K562 (cell line): Measurements from ENCODE around the gene NHSL2.

Experiments
- ARNT ChIP-seq, 2 experiments: fragments of 450-650 bp; IDR thresholded peaks; 2 replicates each; pipeline ENCODE4 v1.6.1; 2016; ENCODE audit warnings: mild to moderate bottlenecking in 1 of 2
- CBX8 ChIP-seq: fragments of 200-600 bp; sonication (generic); IDR thresholded peaks from 2 replicates; pipeline ENCODE4 v1.6.1; 2012; ENCODE audit warnings: borderline replicate concordance, mixed run types, low read depth, mild to moderate bottlenecking, moderate library complexity, mixed read lengths, low read length, control low read depth, inconsistent platforms; ENCODE audit not compliant: poor library complexity, severe bottlenecking; ENCODE audit errors: extremely low read depth
- CHD1 ChIP-seq: fragments of 200-600 bp; sonication (generic); IDR thresholded peaks from one replicate; pipeline ENCODE4 v1.6.1; 2012; ENCODE audit warnings: mild to moderate bottlenecking, moderate library complexity, low read length, inconsistent platforms
- EP300 ChIP-seq: IDR thresholded peaks from 2 replicates; pipeline ENCODE4 v1.6.1; 2012; ENCODE audit warnings: low read length, improper control_type of control experiment
- TAF1 ChIP-seq: IDR thresholded peaks from 2 replicates; pipeline ENCODE4 v1.6.1; 2011; ENCODE audit warnings: mild to moderate bottlenecking, low read length, moderate library complexity; ENCODE audit not compliant: insufficient read depth, control insufficient read depth, severe bottlenecking; ENCODE audit errors: extremely low read depth
- TF ChIP-seq, protein P1 (sequence below): sonication (generic); formaldehyde crosslinking; IDR thresholded peaks from 2 replicates; pipeline ENCODE4 v1.8.1; 2022; ENCODE audit warnings: missing genetic modification reagents
- TF ChIP-seq, protein P2 (sequence below): sonication (generic); formaldehyde crosslinking; IDR thresholded peaks from 2 replicates; pipeline ENCODE4 v1.8.1; 2023; ENCODE audit warnings: missing genetic modification reagents, mild to moderate bottlenecking, borderline replicate concordance
- TF ChIP-seq, protein P3 (sequence below), 3 experiments: IDR thresholded peaks in 2 of 3; conservative IDR thresholded peaks in 1 of 3; 2 replicates each; pipeline ENCODE4 v1.5.1; 2011 to 2012; ENCODE audit warnings: low read length in 3 of 3, mild to moderate bottlenecking in 3 of 3, control low read depth in 2 of 3, improper control_type of control experiment in 1 of 3, inconsistent platforms in 1 of 3, low read depth in 1 of 3, mixed read lengths in 1 of 3, moderate library complexity in 1 of 3; ENCODE audit not compliant: insufficient read depth in 2 of 3
- TF ChIP-seq, protein P4 (sequence below): sonication (generic); formaldehyde crosslinking; IDR thresholded peaks from 2 replicates; pipeline ENCODE4 v1.9.0; 2022; ENCODE audit warnings: mild to moderate bottlenecking, missing genetic modification reagents
- TF ChIP-seq, protein P5 (sequence below): sonication (generic); formaldehyde crosslinking; IDR thresholded peaks from 2 replicates; pipeline ENCODE4 v1.8.0; 2022; ENCODE audit warnings: mild to moderate bottlenecking, missing genetic modification reagents
- TF ChIP-seq, protein P6 (sequence below): sonication (generic); formaldehyde crosslinking; IDR thresholded peaks from 2 replicates; pipeline ENCODE4 v1.8.0; 2022; ENCODE audit warnings: mild to moderate bottlenecking, low read depth, missing genetic modification reagents

DNA sequence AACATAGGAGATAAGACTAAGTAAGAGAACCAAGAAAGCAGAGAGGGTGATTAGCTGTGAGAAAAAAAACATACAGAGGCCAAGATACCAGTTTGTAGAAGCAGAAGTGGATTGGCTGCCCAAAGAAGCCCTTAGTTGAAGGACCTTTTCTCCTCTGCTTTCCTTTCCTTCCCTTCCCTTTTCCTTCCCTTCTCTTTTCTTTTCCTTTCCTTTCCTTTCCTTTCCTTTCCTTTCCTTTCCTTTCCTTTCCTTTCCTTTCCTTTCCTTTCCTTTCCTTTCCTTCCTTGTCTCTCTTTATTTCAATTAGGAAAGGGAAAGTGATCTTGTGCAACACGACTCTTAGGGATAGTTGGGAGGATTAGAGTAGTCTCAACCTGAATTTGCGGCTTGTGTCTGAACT lies 128.2 kb downstream of the NHSL2 start:
- TF ChIP-seq, protein P1, sequence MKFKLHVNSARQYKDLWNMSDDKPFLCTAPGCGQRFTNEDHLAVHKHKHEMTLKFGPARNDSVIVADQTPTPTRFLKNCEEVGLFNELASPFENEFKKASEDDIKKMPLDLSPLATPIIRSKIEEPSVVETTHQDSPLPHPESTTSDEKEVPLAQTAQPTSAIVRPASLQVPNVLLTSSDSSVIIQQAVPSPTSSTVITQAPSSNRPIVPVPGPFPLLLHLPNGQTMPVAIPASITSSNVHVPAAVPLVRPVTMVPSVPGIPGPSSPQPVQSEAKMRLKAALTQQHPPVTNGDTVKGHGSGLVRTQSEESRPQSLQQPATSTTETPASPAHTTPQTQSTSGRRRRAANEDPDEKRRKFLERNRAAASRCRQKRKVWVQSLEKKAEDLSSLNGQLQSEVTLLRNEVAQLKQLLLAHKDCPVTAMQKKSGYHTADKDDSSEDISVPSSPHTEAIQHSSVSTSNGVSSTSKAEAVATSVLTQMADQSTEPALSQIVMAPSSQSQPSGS: no peak
- TF ChIP-seq CBX8: no peak
- TF ChIP-seq, protein P2, sequence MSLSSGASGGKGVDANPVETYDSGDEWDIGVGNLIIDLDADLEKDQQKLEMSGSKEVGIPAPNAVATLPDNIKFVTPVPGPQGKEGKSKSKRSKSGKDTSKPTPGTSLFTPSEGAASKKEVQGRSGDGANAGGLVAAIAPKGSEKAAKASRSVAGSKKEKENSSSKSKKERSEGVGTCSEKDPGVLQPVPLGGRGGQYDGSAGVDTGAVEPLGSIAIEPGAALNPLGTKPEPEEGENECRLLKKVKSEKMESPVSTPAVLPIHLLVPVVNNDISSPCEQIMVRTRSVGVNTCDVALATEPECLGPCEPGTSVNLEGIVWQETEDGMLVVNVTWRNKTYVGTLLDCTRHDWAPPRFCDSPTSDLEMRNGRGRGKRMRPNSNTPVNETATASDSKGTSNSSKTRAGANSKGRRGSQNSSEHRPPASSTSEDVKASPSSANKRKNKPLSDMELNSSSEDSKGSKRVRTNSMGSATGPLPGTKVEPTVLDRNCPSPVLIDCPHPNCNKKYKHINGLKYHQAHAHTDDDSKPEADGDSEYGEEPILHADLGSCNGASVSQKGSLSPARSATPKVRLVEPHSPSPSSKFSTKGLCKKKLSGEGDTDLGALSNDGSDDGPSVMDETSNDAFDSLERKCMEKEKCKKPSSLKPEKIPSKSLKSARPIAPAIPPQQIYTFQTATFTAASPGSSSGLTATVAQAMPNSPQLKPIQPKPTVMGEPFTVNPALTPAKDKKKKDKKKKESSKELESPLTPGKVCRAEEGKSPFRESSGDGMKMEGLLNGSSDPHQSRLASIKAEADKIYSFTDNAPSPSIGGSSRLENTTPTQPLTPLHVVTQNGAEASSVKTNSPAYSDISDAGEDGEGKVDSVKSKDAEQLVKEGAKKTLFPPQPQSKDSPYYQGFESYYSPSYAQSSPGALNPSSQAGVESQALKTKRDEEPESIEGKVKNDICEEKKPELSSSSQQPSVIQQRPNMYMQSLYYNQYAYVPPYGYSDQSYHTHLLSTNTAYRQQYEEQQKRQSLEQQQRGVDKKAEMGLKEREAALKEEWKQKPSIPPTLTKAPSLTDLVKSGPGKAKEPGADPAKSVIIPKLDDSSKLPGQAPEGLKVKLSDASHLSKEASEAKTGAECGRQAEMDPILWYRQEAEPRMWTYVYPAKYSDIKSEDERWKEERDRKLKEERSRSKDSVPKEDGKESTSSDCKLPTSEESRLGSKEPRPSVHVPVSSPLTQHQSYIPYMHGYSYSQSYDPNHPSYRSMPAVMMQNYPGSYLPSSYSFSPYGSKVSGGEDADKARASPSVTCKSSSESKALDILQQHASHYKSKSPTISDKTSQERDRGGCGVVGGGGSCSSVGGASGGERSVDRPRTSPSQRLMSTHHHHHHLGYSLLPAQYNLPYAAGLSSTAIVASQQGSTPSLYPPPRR: no peak
- no peak for TF ChIP-seq TAF1
- no peak for TF ChIP-seq ARNT (IDR thresholded peaks at IDR 0.05)
- TF ChIP-seq, protein P3, sequence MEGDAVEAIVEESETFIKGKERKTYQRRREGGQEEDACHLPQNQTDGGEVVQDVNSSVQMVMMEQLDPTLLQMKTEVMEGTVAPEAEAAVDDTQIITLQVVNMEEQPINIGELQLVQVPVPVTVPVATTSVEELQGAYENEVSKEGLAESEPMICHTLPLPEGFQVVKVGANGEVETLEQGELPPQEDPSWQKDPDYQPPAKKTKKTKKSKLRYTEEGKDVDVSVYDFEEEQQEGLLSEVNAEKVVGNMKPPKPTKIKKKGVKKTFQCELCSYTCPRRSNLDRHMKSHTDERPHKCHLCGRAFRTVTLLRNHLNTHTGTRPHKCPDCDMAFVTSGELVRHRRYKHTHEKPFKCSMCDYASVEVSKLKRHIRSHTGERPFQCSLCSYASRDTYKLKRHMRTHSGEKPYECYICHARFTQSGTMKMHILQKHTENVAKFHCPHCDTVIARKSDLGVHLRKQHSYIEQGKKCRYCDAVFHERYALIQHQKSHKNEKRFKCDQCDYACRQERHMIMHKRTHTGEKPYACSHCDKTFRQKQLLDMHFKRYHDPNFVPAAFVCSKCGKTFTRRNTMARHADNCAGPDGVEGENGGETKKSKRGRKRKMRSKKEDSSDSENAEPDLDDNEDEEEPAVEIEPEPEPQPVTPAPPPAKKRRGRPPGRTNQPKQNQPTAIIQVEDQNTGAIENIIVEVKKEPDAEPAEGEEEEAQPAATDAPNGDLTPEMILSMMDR (IDR thresholded peaks at IDR 0.05 in 2 of 3, conservative IDR thresholded peaks at IDR 0.05 in 1 of 3; ENCODE audit: insufficient read depth in 2 of 3, low read depth in 1 of 3, low read length in 3 of 3): no peak
- no peak for TF ChIP-seq EP300
- TF ChIP-seq, protein P4, sequence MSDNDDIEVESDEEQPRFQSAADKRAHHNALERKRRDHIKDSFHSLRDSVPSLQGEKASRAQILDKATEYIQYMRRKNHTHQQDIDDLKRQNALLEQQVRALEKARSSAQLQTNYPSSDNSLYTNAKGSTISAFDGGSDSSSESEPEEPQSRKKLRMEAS (CRISPR knock-in tag): no peak
- TF ChIP-seq, protein P5, sequence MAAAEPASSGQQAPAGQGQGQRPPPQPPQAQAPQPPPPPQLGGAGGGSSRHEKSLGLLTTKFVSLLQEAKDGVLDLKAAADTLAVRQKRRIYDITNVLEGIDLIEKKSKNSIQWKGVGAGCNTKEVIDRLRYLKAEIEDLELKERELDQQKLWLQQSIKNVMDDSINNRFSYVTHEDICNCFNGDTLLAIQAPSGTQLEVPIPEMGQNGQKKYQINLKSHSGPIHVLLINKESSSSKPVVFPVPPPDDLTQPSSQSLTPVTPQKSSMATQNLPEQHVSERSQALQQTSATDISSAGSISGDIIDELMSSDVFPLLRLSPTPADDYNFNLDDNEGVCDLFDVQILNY: no peak
- no peak for TF ChIP-seq CHD1
- TF ChIP-seq, protein P6, sequence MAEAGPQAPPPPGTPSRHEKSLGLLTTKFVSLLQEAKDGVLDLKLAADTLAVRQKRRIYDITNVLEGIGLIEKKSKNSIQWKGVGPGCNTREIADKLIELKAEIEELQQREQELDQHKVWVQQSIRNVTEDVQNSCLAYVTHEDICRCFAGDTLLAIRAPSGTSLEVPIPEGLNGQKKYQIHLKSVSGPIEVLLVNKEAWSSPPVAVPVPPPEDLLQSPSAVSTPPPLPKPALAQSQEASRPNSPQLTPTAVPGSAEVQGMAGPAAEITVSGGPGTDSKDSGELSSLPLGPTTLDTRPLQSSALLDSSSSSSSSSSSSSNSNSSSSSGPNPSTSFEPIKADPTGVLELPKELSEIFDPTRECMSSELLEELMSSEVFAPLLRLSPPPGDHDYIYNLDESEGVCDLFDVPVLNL (CRISPR knock-in tag): no peak
